Measurements from ENCODE around the gene STPG1.

The STPG1 gene

GRCh38 chr1:24325587-24326449 is 87.8 kb downstream of the STPG1 start:
- Histone ChIP-seq H2AFZ (ENCODE audit: low read length) (no peak overlapping the region), H3K4me3 (ENCODE audit: low read length) (no peak overlapping the region), H3K36me3 (replicated peaks; ENCODE audit: insufficient read depth, low read length) (no peaks in the 10 kb centered on the region), H3K27ac (ENCODE audit: low read length) (no peak overlapping the region), H3K9me3 (replicated peaks; ENCODE audit: insufficient read depth, low read length) (no peaks in the 10 kb centered on the region), H3K27me3 (replicated peaks; ENCODE audit: insufficient read depth, low read length) (no peaks in the 10 kb centered on the region), H3K9me2 (replicated peaks; ENCODE audit: insufficient read depth, low read length) (no peaks in the 10 kb centered on the region), H4K20me1 (ENCODE audit: insufficient read depth, low read length) (peaks cover 5% of the 10 kb centered on the region; the same call in 1 of the 2 replicates), H3K9ac (ENCODE audit: low read length) (no peak overlapping the region), H3F3A (ENCODE audit: insufficient read depth, low read length) (peaks cover 27% of the 10 kb centered on the region), H3K4me2 (ENCODE audit: low read depth, low read length) (no peak overlapping the region), H3K4me1 (ENCODE audit: low read length) (peaks cover 36% of the 10 kb centered on the region), H3K79me2 (ENCODE audit: low read length) (peaks cover 89% of the 10 kb centered on the region)
- TF ChIP-seq CTCF (IDR thresholded peaks at IDR 0.05; ENCODE audit: low read length): no peak
- TF ChIP-seq EZH2phosphoT487 (IDR thresholded peaks at IDR 0.05; ENCODE audit: low read length): no peak
- TF ChIP-seq EZH2 (optimal IDR thresholded peaks at IDR 0.05; ENCODE audit: low read depth, low read length): no peak
- DNase-seq: no peak

- TF ChIP-seq EZH2 (optimal IDR thresholded peaks at IDR 0.05; ENCODE audit: low read depth, low read length) (no peak), EZH2phosphoT487 (IDR thresholded peaks at IDR 0.05; ENCODE audit: low read length) (no peak), CTCF (IDR thresholded peaks at IDR 0.05; ENCODE audit: low read length) (no peak)
- H3K9me2 ChIP-seq (replicated peaks; ENCODE audit: insufficient read depth, low read length): no peaks in the 10 kb centered on the region
Observed at GRCh38 chr1:24324903-24325302, 88.7 kb downstream of the STPG1 start.

GRCh38 chr1:24323281-24323680 is 90.3 kb downstream of the STPG1 start:
- Histone ChIP-seq H3K4me3 (ENCODE audit: low read length) (peak overlapping the region; percentile 69), H3K9me3 (replicated peaks; ENCODE audit: insufficient read depth, low read length) (no peaks in the 10 kb centered on the region), H3K4me1 (ENCODE audit: low read length) (peaks cover 52% of the 10 kb centered on the region), H3K27me3 (replicated peaks; ENCODE audit: insufficient read depth, low read length) (no peaks in the 10 kb centered on the region), H3K36me3 (replicated peaks; ENCODE audit: insufficient read depth, low read length) (no peaks in the 10 kb centered on the region), H4K20me1 (ENCODE audit: insufficient read depth, low read length) (no peaks in the 10 kb centered on the region), H3K79me2 (ENCODE audit: low read length) (peaks cover 80% of the 10 kb centered on the region), H3K9me2 (replicated peaks; ENCODE audit: insufficient read depth, low read length) (no peaks in the 10 kb centered on the region), H3K9ac (ENCODE audit: low read length) (peak overlapping the region; percentile 78; the same call in 1 of the 2 replicates), H2AFZ (ENCODE audit: low read length) (no peak overlapping the region), H3K4me2 (ENCODE audit: low read depth, low read length) (peak overlapping the region; percentile 98), H3K27ac (ENCODE audit: low read length) (peak overlapping the region; percentile 97; the same call in 1 of the 2 replicates), H3F3A (ENCODE audit: insufficient read depth, low read length) (peaks cover 53% of the 10 kb centered on the region)
- peak; percentile 23 for DNase-seq
- TF ChIP-seq EZH2 (optimal IDR thresholded peaks at IDR 0.05; ENCODE audit: low read depth, low read length): no peak
- TF ChIP-seq CTCF (IDR thresholded peaks at IDR 0.05; ENCODE audit: low read length): peak; percentile 17; the same call in 1 of the 2 replicates

More at GRCh38 chr1:24324903-24325302, 88.7 kb downstream of the STPG1 start:
- Histone ChIP-seq H4K20me1 (ENCODE audit: insufficient read depth, low read length) (peaks cover 5% of the 10 kb centered on the region; the same call in 1 of the 2 replicates), H3K27me3 (replicated peaks; ENCODE audit: insufficient read depth, low read length) (no peaks in the 10 kb centered on the region), H2AFZ (ENCODE audit: low read length) (no peak overlapping the region), H3K9me3 (replicated peaks; ENCODE audit: insufficient read depth, low read length) (no peaks in the 10 kb centered on the region), H3K4me2 (ENCODE audit: low read depth, low read length) (no peak overlapping the region; the same call in 1 of the 2 replicates), H3K9ac (ENCODE audit: low read length) (no peak overlapping the region), H3K4me3 (ENCODE audit: low read length) (no peak overlapping the region), H3K79me2 (ENCODE audit: low read length) (peaks cover 90% of the 10 kb centered on the region), H3F3A (ENCODE audit: insufficient read depth, low read length) (peaks cover 37% of the 10 kb centered on the region), H3K4me1 (ENCODE audit: low read length) (peaks cover 43% of the 10 kb centered on the region), H3K27ac (ENCODE audit: low read length) (no peak overlapping the region), H3K36me3 (replicated peaks; ENCODE audit: insufficient read depth, low read length) (no peaks in the 10 kb centered on the region)
- no peak for DNase-seq
